Measurements from ENCODE around the gene NCAM1. TPM values are rescaled to one million over a fixed set of nuclear protein-coding genes. Genes with fewer than 3 reads are reported as not detected.
"Not testable (repeated sequence)": the region's sequence is repeated elsewhere in the genome, so short reads cannot be mapped to it uniquely, and the experiment has no call there.

Gene NCAM1
- total RNA-seq = 10 to 100 TPM in 1 of 3 donors, 1 to 10 TPM in 2; 3.6 to 17.9 (median 6.1) TPM

DNA sequence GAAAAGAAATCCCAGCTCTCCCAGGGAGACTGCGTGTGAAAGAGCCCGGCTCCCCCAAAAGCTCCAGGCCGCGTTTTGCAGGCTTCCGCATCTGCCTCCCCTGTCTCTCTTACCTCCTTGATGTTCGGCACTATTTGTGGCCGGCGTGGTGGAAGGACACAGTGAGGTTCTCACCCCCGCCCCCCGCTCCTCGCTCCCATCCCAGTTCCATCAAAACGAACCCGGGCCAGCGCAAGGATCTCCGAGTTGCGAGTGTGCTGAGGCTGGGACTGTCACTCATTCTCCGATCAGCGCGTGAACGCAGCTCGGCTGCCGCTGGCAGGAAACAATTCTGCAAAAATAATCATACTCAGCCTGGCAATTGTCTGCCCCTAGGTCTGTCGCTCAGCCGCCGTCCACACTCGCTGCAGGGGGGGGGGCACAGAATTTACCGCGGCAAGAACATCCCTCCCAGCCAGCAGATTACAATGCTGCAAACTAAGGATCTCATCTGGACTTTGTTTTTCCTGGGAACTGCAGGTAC is at the start of gene NCAM1:
NCAM1 (plus strand) TSS at position 275 of the 523 bp plus-strand sequence.
- TF ChIP-seq POLR2AphosphoS5 (IDR thresholded peaks at IDR 0.05) (no peak), POLR2A (IDR thresholded peaks at IDR 0.05) (no peak)
- TF ChIP-seq, protein P1, sequence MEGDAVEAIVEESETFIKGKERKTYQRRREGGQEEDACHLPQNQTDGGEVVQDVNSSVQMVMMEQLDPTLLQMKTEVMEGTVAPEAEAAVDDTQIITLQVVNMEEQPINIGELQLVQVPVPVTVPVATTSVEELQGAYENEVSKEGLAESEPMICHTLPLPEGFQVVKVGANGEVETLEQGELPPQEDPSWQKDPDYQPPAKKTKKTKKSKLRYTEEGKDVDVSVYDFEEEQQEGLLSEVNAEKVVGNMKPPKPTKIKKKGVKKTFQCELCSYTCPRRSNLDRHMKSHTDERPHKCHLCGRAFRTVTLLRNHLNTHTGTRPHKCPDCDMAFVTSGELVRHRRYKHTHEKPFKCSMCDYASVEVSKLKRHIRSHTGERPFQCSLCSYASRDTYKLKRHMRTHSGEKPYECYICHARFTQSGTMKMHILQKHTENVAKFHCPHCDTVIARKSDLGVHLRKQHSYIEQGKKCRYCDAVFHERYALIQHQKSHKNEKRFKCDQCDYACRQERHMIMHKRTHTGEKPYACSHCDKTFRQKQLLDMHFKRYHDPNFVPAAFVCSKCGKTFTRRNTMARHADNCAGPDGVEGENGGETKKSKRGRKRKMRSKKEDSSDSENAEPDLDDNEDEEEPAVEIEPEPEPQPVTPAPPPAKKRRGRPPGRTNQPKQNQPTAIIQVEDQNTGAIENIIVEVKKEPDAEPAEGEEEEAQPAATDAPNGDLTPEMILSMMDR (IDR thresholded peaks at IDR 0.05) = no peak
- Histone ChIP-seq H3K4me3 (peak within 1 kb of the TSS; percentile 54 to 70 (median 56)), H3K27me3 (peaks cover 5 to 30% of the 10 kb centered on the region in 2 donors), H3K4me1 (peaks cover 0 to 15% of the 10 kb centered on the region in 2 donors), H3K36me3 (no peaks in the 10 kb centered on the region), H3K9me3 (no peaks in the 10 kb centered on the region), H3K27ac (no peak within 1 kb of the TSS)
- DNase-seq (ENCODE audit: low spot score in 2 of 2) = no peak
- intact Hi-C loops (cut with DNase I; ENCODE audit: low total_unique reads) = no loop called here

DNA sequence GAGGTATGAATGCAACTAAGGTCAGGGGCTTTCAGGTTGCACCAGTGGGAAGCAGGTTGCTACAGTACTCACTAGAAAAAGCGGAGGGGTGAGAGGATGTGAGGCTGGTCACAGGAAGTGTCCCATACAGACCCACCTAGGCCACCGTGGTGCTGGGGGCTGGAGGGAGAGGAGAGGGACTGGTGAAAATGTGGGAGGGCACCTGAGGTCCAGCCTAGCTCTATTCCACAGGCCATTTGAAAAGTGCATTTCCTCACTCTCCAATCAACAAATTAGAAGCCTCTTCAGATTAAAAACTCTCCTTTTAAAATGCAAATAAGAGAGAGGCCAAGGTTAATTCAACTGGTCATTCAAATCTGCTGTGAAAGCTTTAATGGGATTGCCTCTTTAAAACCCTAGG is 38.6 kb upstream of the NCAM1 start:
- Histone ChIP-seq H3K36me3 (no peaks in the 10 kb centered on the region), H3K4me1 (no peaks in the 10 kb centered on the region), H3K4me3 (no peak overlapping the region), H3K9me3 (peaks cover 0 to 7% of the 10 kb centered on the region in 2 donors), H3K27me3 (no peaks in the 10 kb centered on the region), H3K27ac (no peak overlapping the region)
- TF ChIP-seq POLR2AphosphoS5 (IDR thresholded peaks at IDR 0.05) (no peak), POLR2A (IDR thresholded peaks at IDR 0.05) (no peak)
- TF ChIP-seq, protein P1 (IDR thresholded peaks at IDR 0.05) = no peak
- intact Hi-C loops (cut with DNase I; ENCODE audit: low total_unique reads) = no loop called here
- DNase-seq (ENCODE audit: low spot score in 2 of 2) = no peak

DNA sequence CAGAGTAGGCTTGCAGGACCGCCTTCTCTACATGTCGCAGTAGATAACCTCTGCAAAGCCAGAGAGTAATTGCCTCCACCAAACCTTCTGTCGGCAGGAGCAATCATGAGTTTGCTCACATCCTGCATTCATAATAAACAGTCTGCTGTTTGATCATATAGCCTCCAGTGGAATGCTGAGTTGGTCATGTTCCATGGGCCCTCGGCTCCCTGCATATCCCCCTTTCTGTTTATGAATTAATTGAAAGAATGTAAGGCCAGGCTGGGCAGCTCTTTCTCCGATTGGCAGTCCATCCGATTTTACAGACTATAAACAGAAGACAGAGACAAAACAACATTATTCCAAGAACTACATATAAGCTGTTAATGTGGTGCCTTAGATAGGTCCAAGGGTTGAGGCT is 36.4 kb upstream of the NCAM1 start:
- H3K27me3 ChIP-seq; H3K4me1 ChIP-seq; intact Hi-C loops (cut with DNase I; ENCODE audit: low total_unique reads); DNase-seq (ENCODE audit: low spot score in 2 of 2); H3K4me3 ChIP-seq; H3K9me3 ChIP-seq; H3K27ac ChIP-seq; H3K36me3 ChIP-seq: not testable (repeated sequence)

DNA sequence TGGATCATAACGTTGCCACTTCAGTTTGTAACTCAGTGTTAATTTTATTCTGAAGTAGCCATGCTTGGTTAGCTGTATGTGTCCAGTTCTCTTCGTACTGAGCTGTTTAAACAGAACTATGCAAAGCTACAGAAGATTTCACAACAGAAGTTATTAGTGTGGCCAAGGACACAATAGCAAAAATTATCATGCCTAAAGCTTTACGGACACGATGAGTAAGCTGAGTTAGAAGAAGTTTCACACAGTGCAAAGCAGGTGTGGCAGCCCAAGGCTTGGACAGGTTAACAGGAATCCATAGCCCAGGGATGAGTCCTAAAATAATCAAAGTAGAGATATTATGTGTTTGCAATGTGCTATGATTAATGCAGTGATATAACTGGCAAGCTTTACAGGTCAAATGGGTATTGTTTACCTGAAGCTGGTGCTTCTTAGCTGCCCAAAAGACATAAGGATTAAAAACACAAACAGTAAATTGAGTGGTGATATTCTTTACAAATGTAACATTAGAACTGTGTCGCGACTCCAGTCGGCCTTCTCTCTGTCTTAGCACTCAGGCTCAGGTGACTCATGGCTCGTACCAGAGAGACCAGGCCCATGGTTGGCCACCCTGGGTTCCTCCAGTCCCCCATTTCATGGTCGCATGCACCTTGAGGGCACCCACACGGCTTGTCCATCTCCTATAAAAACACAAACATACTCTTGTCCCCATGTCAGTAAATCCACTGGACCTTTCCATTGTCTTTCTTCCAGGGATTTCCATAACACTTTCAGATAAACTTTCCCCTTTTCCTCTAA is 35.5 kb upstream of the NCAM1 start:
- no peaks in the 10 kb centered on the region for H3K36me3 ChIP-seq
- intact Hi-C loops (cut with DNase I; ENCODE audit: low total_unique reads) = no loop called here
- H3K4me1 ChIP-seq = no peaks in the 10 kb centered on the region
- no peaks in the 10 kb centered on the region for H3K9me3 ChIP-seq
- TF ChIP-seq POLR2AphosphoS5 (IDR thresholded peaks at IDR 0.05) = no peak
- TF ChIP-seq, protein P1 (IDR thresholded peaks at IDR 0.05) = no peak
- no peaks in the 10 kb centered on the region for H3K27me3 ChIP-seq
- no peak for DNase-seq (ENCODE audit: low spot score in 2 of 2)
- no peak overlapping the region for H3K4me3 ChIP-seq
- H3K27ac ChIP-seq = no peak overlapping the region

- no peaks in the 10 kb centered on the region for H3K4me1 ChIP-seq
- TF ChIP-seq POLR2A (IDR thresholded peaks at IDR 0.05) (no peak), POLR2AphosphoS5 (IDR thresholded peaks at IDR 0.05) (no peak)
- TF ChIP-seq, protein P1 (IDR thresholded peaks at IDR 0.05) = no peak
- intact Hi-C loops (cut with DNase I; ENCODE audit: low total_unique reads) = no loop called here
- no peaks in the 10 kb centered on the region for H3K27me3 ChIP-seq
- H3K9me3 ChIP-seq = no peaks in the 10 kb centered on the region
- DNase-seq (ENCODE audit: low spot score in 2 of 2) = no peak
- no peak overlapping the region for H3K4me3 ChIP-seq
- H3K36me3 ChIP-seq = no peaks in the 10 kb centered on the region
- H3K27ac ChIP-seq = no peak overlapping the region
These were observed 33.1 kb upstream of the NCAM1 start for GRCh38 chr11:112928136-112928535.
